Measurements from ENCODE around the gene RBM42.

GRCh38 chr19:35644206-35644986 lies 15.6 kb downstream of the RBM42 start:
- TF ChIP-seq, protein P1, sequence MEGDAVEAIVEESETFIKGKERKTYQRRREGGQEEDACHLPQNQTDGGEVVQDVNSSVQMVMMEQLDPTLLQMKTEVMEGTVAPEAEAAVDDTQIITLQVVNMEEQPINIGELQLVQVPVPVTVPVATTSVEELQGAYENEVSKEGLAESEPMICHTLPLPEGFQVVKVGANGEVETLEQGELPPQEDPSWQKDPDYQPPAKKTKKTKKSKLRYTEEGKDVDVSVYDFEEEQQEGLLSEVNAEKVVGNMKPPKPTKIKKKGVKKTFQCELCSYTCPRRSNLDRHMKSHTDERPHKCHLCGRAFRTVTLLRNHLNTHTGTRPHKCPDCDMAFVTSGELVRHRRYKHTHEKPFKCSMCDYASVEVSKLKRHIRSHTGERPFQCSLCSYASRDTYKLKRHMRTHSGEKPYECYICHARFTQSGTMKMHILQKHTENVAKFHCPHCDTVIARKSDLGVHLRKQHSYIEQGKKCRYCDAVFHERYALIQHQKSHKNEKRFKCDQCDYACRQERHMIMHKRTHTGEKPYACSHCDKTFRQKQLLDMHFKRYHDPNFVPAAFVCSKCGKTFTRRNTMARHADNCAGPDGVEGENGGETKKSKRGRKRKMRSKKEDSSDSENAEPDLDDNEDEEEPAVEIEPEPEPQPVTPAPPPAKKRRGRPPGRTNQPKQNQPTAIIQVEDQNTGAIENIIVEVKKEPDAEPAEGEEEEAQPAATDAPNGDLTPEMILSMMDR (IDR thresholded peaks at IDR 0.05), result no peak
- no peak for TF ChIP-seq POLR2A (IDR thresholded peaks at IDR 0.05)
- TF ChIP-seq POLR2AphosphoS5 (IDR thresholded peaks at IDR 0.05), result peak in 2 of 3 donors; percentile 29 to 43
